Measurements from ENCODE around the gene FAM136A. TPM values are rescaled to one million over a fixed set of nuclear protein-coding genes. Genes with fewer than 3 reads are reported as not detected.

The FAM136A gene
- total and polyA plus RNA-seq, 2 of the 13 experiments (the other 11 are each of a cell fraction or from before 2014, with no cell fraction given), result 77.8 to 126 TPM

DNA sequence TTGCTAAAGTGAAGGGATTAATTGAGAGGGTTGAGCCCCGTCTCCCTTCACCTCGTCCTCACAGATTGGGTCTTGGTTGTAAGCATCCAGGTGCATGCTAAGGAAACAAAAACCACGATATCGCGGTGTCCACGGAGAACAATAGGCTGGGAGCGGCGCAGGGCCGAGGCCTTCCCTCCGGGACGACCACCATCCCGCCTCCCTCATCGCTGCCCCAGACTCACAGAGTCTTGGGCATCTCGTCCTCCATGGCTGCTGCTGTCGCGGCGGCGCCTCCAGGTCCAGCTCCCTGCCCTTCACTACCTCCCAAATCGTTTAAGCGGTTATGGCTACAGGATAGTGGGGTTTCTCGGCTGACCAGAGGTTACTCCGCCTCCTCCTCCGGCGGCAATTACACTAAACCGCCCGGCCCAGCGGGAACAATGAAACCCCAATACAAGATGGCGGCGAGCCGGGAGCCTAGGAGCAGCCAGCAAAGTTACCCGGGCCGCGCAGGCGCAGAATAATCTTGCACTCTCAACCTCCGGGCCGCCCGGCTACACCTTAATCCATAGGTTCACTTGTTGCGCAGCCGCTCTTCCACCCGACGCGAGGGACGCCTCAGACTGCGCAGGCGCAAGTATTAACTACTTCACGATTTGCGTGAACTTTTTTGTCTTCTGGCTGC lies 53.6 kb downstream of the FAM136A start, which contains the start of gene TIA1 (continued):
- TF ChIP-seq AFF4 (CRISPR knock-in tag; IDR thresholded peaks at IDR 0.05) (peak; percentile 90), ZC3H13 (CRISPR knock-in tag; IDR thresholded peaks at IDR 0.05) (no peak), HINFP (CRISPR knock-in tag; IDR thresholded peaks at IDR 0.05; ENCODE audit: low read depth) (0 out of 2 replicates have a peak, but pooled peaks have one; percentile 43), ZNF484 (CRISPR knock-in tag; IDR thresholded peaks at IDR 0.05; ENCODE audit: borderline replicate concordance, low read depth) (no peak; the same call in 1 of the 2 replicates), HHEX (CRISPR knock-in tag; IDR thresholded peaks at IDR 0.05) (no peak), ZNF33A (CRISPR knock-in tag; IDR thresholded peaks at IDR 0.05; ENCODE audit: borderline replicate concordance) (0 out of 2 replicates have a peak, but pooled peaks have one; percentile 56), BORCS8-MEF2B (CRISPR knock-in tag; IDR thresholded peaks at IDR 0.05) (peak; percentile 64; the same call in 1 of the 2 replicates), CHD4 (IDR thresholded peaks at IDR 0.05; ENCODE audit: borderline replicate concordance, low read length) (no peak), SRSF1 (optimal IDR thresholded peaks at IDR 0.05; ENCODE audit: low read depth, low read length) (peak; percentile 95), SIN3A (IDR thresholded peaks at IDR 0.05; ENCODE audit: borderline replicate concordance, low read depth, low read length) (peak; percentile 62; the same call in 1 of the 2 replicates), TMF1 (CRISPR knock-in tag; IDR thresholded peaks at IDR 0.05; ENCODE audit: low read depth) (peak; percentile 64; the same call in 1 of the 2 replicates), TFAP4 (IDR thresholded peaks at IDR 0.05; ENCODE audit: borderline replicate concordance, low read depth) (no peak), DMTF1 (CRISPR knock-in tag; IDR thresholded peaks at IDR 0.05) (no peak), ZNF207 (IDR thresholded peaks at IDR 0.05; ENCODE audit: borderline replicate concordance) (no peak), IKZF4 (CRISPR knock-in tag; IDR thresholded peaks at IDR 0.05; ENCODE audit: borderline replicate concordance, low read depth, not compliant biosample characterization) (no peak), ZNF569 (CRISPR knock-in tag; IDR thresholded peaks at IDR 0.05; ENCODE audit: borderline replicate concordance) (no peak)
- TF ChIP-seq, protein P1, sequence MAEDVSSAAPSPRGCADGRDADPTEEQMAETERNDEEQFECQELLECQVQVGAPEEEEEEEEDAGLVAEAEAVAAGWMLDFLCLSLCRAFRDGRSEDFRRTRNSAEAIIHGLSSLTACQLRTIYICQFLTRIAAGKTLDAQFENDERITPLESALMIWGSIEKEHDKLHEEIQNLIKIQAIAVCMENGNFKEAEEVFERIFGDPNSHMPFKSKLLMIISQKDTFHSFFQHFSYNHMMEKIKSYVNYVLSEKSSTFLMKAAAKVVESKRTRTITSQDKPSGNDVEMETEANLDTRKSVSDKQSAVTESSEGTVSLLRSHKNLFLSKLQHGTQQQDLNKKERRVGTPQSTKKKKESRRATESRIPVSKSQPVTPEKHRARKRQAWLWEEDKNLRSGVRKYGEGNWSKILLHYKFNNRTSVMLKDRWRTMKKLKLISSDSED (CRISPR knock-in tag; IDR thresholded peaks at IDR 0.05), result no peak
- TF ChIP-seq, protein P2, sequence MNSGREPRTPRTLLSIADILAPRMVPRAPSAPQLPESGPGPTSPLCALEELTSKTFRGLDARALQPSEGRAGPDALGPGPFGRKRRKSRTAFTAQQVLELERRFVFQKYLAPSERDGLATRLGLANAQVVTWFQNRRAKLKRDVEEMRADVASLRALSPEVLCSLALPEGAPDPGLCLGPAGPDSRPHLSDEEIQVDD (CRISPR knock-in tag; IDR thresholded peaks at IDR 0.05; ENCODE audit: borderline replicate concordance), result 0 out of 2 replicates have a peak, but pooled peaks have one; percentile 15

Data from HepG2 (cell line).